ENCODE results near the gene OR4F6. TPM values are rescaled to one million over a fixed set of nuclear protein-coding genes. Genes with fewer than 3 reads are reported as not detected.

OR4F6 gene
- polyA plus RNA-seq, 1 of the 3 experiments (the other 2 are of a cell fraction) = not detected

DNA sequence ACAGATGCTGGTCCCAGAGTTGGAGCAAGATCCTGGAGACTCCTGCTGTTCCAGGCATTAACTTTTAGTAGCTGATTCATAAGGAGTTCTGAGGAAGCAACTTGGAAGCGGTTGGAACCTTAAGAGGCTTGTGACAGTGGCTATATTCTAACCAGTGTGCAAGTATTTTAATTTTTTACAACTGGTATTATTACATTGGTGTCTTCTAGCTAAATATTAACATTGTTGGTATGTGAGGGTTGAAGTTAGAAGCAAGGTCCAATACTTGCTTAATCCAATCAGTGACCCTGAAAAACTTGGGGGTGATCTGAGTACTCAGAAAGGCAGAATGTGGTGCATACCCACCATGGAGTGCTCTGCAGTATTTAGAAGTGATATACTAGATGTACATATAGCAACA lies 7.1 kb downstream of the OR4F6 start:
- H4K20me1 ChIP-seq (ENCODE audit: insufficient read depth) = no peaks in the 10 kb centered on the region
- no peaks in the 10 kb centered on the region for H3K9me3 ChIP-seq
- no peak overlapping the region for H3K4me3 ChIP-seq (ENCODE audit: low read depth in 2 of 2, low read length in 1 of 2)
- no peak for DNase-seq
- no peaks in the 10 kb centered on the region for H3K36me3 ChIP-seq (replicated peaks in 1 of 2; ENCODE audit: control insufficient read depth in 1 of 2, insufficient read depth in 2 of 2, low read length in 1 of 2)
- no peak overlapping the region for H3K27ac ChIP-seq (ENCODE audit: low read depth in 2 of 2, low read length in 1 of 2)
- TF ChIP-seq POLR2AphosphoS5 (IDR thresholded peaks at IDR 0.05; ENCODE audit: low read depth, low read length) (no peak), SMC3 (IDR thresholded peaks at IDR 0.05; ENCODE audit: low read depth, low read length) (no peak), FOXM1 (IDR thresholded peaks at IDR 0.05; ENCODE audit: low read depth) (no peak), EP300 (IDR thresholded peaks at IDR 0.05; ENCODE audit: borderline replicate concordance in 1 of 2, low read depth in 1 of 2, low read length in 1 of 2) (no peak), RCOR1 (IDR thresholded peaks at IDR 0.05; ENCODE audit: low read length) (no peak), CHD2 (IDR thresholded peaks at IDR 0.05; ENCODE audit: low read length, partially characterized antibody) (no peak), TAF1 (IDR thresholded peaks at IDR 0.05; ENCODE audit: borderline replicate concordance, low read depth, low read length) (no peak), RAD21 (IDR thresholded peaks at IDR 0.05; ENCODE audit: low read length) (no peak), FOXJ3 (CRISPR knock-in tag; IDR thresholded peaks at IDR 0.05) (no peak), MXI1 (IDR thresholded peaks at IDR 0.05; ENCODE audit: low read depth, low read length) (no peak), FOSL2 (IDR thresholded peaks at IDR 0.05; ENCODE audit: borderline replicate concordance, low read depth) (no peak), JUND (IDR thresholded peaks at IDR 0.05) (no peak), TEAD4 (IDR thresholded peaks at IDR 0.05; ENCODE audit: borderline replicate concordance, insufficient read depth) (no peak), GABPA (IDR thresholded peaks at IDR 0.05; ENCODE audit: low read depth) (no peak), NRF1 (IDR thresholded peaks at IDR 0.05; ENCODE audit: low read depth, low read length) (no peak), RFX5 (IDR thresholded peaks at IDR 0.05; ENCODE audit: low read length) (no peak), NFIC (IDR thresholded peaks at IDR 0.05; ENCODE audit: borderline replicate concordance) (no peak)
- TF ChIP-seq, protein P1, sequence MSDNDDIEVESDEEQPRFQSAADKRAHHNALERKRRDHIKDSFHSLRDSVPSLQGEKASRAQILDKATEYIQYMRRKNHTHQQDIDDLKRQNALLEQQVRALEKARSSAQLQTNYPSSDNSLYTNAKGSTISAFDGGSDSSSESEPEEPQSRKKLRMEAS (IDR thresholded peaks at IDR 0.05; ENCODE audit: low read depth) = no peak
- TF ChIP-seq, protein P2, sequence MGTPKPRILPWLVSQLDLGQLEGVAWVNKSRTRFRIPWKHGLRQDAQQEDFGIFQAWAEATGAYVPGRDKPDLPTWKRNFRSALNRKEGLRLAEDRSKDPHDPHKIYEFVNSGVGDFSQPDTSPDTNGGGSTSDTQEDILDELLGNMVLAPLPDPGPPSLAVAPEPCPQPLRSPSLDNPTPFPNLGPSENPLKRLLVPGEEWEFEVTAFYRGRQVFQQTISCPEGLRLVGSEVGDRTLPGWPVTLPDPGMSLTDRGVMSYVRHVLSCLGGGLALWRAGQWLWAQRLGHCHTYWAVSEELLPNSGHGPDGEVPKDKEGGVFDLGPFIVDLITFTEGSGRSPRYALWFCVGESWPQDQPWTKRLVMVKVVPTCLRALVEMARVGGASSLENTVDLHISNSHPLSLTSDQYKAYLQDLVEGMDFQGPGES (IDR thresholded peaks at IDR 0.05; ENCODE audit: low read depth, low read length) = no peak
- ChIA-PET POLR2A (no interaction called here), CTCF (no interaction called here)
- no peaks in the 10 kb centered on the region; a peak in 1 of 4 replicates for H3K4me1 ChIP-seq (ENCODE audit: control insufficient read depth in 1 of 2, insufficient read depth in 2 of 2, low read depth in 1 of 2, low read length in 1 of 2)
- H3K4me2 ChIP-seq = no peak overlapping the region
- H3F3A ChIP-seq (replicated peaks; ENCODE audit: insufficient read depth) = peaks cover 8% of the 10 kb centered on the region
- WGBS (ENCODE audit: low lambda C conversion rate) = 36% methylated on average over 1 of the region's 1 CpG
- no peak overlapping the region for H2AFZ ChIP-seq (ENCODE audit: low read depth)
- H3K27me3 ChIP-seq (ENCODE audit: insufficient read depth) = no peaks in the 10 kb centered on the region
- H3K9me2 ChIP-seq = no peaks in the 10 kb centered on the region
- no peak overlapping the region for H3K9ac ChIP-seq
- no peaks in the 10 kb centered on the region for H3K79me2 ChIP-seq (ENCODE audit: insufficient read depth)

DNA sequence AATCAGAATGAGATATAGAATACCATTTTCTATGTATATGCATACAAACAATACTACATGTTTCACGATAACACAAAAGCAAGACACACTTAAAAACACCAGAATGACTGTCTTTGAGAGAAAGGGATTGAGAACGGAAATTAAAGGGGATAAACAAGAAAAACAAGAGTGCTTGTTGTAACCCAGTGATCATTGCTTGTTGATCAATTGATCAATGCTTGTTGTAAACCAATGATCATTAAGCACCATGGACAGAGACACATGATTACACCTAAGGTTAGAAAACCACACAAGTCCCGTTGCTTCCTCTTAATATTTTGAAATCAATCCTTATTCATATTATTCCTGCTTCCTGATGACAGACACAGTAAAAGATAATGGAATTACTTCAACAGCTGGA lies 7.6 kb downstream of the OR4F6 start:
- 23% methylated on average over 3 of the region's 3 CpGs for WGBS (ENCODE audit: low lambda C conversion rate)
- H3K4me3 ChIP-seq (ENCODE audit: low read depth in 2 of 2, low read length in 1 of 2) = no peak overlapping the region
- no peak overlapping the region for H3K9ac ChIP-seq
- no peaks in the 10 kb centered on the region for H3K9me2 ChIP-seq
- H3K9me3 ChIP-seq = no peaks in the 10 kb centered on the region
- H3K27ac ChIP-seq (ENCODE audit: low read depth in 2 of 2, low read length in 1 of 2) = no peak overlapping the region
- no peak overlapping the region for H2AFZ ChIP-seq (ENCODE audit: low read depth)
- ChIA-PET CTCF (no interaction called here), POLR2A (no interaction called here)
- H3K27me3 ChIP-seq (ENCODE audit: insufficient read depth) = no peaks in the 10 kb centered on the region
- no peaks in the 10 kb centered on the region; a peak in 1 of 4 replicates for H3K4me1 ChIP-seq (ENCODE audit: control insufficient read depth in 1 of 2, insufficient read depth in 2 of 2, low read depth in 1 of 2, low read length in 1 of 2)
- H3F3A ChIP-seq (replicated peaks; ENCODE audit: insufficient read depth) = peaks cover 8% of the 10 kb centered on the region
- H3K36me3 ChIP-seq (replicated peaks in 1 of 2; ENCODE audit: control insufficient read depth in 1 of 2, insufficient read depth in 2 of 2, low read length in 1 of 2) = no peaks in the 10 kb centered on the region
- TF ChIP-seq, protein P3, sequence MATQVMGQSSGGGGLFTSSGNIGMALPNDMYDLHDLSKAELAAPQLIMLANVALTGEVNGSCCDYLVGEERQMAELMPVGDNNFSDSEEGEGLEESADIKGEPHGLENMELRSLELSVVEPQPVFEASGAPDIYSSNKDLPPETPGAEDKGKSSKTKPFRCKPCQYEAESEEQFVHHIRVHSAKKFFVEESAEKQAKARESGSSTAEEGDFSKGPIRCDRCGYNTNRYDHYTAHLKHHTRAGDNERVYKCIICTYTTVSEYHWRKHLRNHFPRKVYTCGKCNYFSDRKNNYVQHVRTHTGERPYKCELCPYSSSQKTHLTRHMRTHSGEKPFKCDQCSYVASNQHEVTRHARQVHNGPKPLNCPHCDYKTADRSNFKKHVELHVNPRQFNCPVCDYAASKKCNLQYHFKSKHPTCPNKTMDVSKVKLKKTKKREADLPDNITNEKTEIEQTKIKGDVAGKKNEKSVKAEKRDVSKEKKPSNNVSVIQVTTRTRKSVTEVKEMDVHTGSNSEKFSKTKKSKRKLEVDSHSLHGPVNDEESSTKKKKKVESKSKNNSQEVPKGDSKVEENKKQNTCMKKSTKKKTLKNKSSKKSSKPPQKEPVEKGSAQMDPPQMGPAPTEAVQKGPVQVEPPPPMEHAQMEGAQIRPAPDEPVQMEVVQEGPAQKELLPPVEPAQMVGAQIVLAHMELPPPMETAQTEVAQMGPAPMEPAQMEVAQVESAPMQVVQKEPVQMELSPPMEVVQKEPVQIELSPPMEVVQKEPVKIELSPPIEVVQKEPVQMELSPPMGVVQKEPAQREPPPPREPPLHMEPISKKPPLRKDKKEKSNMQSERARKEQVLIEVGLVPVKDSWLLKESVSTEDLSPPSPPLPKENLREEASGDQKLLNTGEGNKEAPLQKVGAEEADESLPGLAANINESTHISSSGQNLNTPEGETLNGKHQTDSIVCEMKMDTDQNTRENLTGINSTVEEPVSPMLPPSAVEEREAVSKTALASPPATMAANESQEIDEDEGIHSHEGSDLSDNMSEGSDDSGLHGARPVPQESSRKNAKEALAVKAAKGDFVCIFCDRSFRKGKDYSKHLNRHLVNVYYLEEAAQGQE (IDR thresholded peaks at IDR 0.05; ENCODE audit: low read depth, low read length) = peak; percentile 88
- TF ChIP-seq NRF1 (IDR thresholded peaks at IDR 0.05; ENCODE audit: low read depth, low read length) = no peak
- no peaks in the 10 kb centered on the region for H3K79me2 ChIP-seq (ENCODE audit: insufficient read depth)
- H3K4me2 ChIP-seq = no peak overlapping the region
- no peak for DNase-seq
- H4K20me1 ChIP-seq (ENCODE audit: insufficient read depth) = no peaks in the 10 kb centered on the region

Measured in SK-N-SH (cell line).